Caco-2 (cell line): ENCODE measurements around the gene TAPBP. TPM values are rescaled to one million over a fixed set of nuclear protein-coding genes. Genes with fewer than 3 reads are reported as not detected.

Experiments
- BruUV-seq: library from RNA; stranded (reverse); fragments of 400-500 nt; replicated peaks from 2 replicates; lab custom pipeline; 2021; lab: Mats Ljungman, UMichigan
- CTCF ChIA-PET: fragments of 300-600 bp; sonication (Branson Sonifier 250); formaldehyde crosslinking; loops from one replicate; lab custom pipeline; 2022; ENCODE audit warnings: antibody characterized with exemption; lab: Charles Lee
- POLR2A ChIA-PET: fragments of 300-600 bp; sonication (Branson Sonifier 250); formaldehyde crosslinking; loops from one replicate; lab custom pipeline; 2022; ENCODE audit warnings: antibody characterized with exemption; lab: Charles Lee
- DNase-seq, 2 experiments: peaks; one replicate each; pipeline versions ENCODE4 v3.0.0 to v3.0.0-alpha.2; 2020 to 2022
- H3K27me3 ChIP-seq: replicated peaks from 2 replicates; pipeline ENCODE4 v1.6.0; 2011; ENCODE audit warnings: low read length; ENCODE audit not compliant: control insufficient read depth, insufficient read depth
- H3K36me3 ChIP-seq: 2 replicates; pipeline ENCODE4 v1.5.1; 2011; ENCODE audit warnings: low read length; ENCODE audit not compliant: control insufficient read depth, insufficient read depth
- H3K4me1 ChIP-seq: fragments of 250-450 bp; sonication (Bioruptor Pico); 2 replicates; pipeline ENCODE4 v1.5.1; 2020; ENCODE audit warnings: mild to moderate bottlenecking
- H3K4me3 ChIP-seq: 2 replicates; pipeline ENCODE4 v1.5.1; 2011; ENCODE audit warnings: low read depth, mild to moderate bottlenecking, control low read depth, low read length
- H3K9me3 ChIP-seq: fragments of 250-450 bp; sonication (Bioruptor Pico); 2 replicates; pipeline ENCODE4 v1.5.1; 2020; ENCODE audit warnings: mild to moderate bottlenecking, moderate library complexity
- H3K27ac Mint-ChIP-seq: one replicate; pipeline ENCODE4 v1.8.0; 2022; ENCODE audit warnings: mixed read lengths; ENCODE audit not compliant: unreplicated experiment
- H3K27me3 Mint-ChIP-seq: one replicate; pipeline ENCODE4 v1.8.0; 2022; ENCODE audit warnings: mixed read lengths; ENCODE audit not compliant: insufficient read depth, unreplicated experiment
- H3K36me3 Mint-ChIP-seq: one replicate; pipeline ENCODE4 v1.8.0; 2022; ENCODE audit warnings: mild to moderate bottlenecking, mixed read lengths; ENCODE audit not compliant: insufficient read depth, unreplicated experiment
- H3K4me1 Mint-ChIP-seq: one replicate; pipeline ENCODE4 v1.8.0; 2022; ENCODE audit warnings: low read depth, mixed read lengths; ENCODE audit not compliant: unreplicated experiment
- H3K4me3 Mint-ChIP-seq: one replicate; pipeline ENCODE4 v1.8.0; 2022; ENCODE audit warnings: mild to moderate bottlenecking, moderate library complexity, mixed read lengths; ENCODE audit not compliant: unreplicated experiment
- H3K9me3 Mint-ChIP-seq: one replicate; pipeline ENCODE4 v1.8.0; 2022; ENCODE audit warnings: mixed read lengths; ENCODE audit not compliant: unreplicated experiment
- CTCF ChIP-seq, 2 experiments: fragments of 200-600 bp in 1 of 2; IDR thresholded peaks; 1 replicate in 1 of 2; 2 replicates in 1 of 2; pipeline versions ENCODE4 v1.5.1 to v1.8.0; 2011 to 2022; ENCODE audit warnings: antibody characterized with exemption in 1 of 2, control low read depth in 1 of 2, inconsistent platforms in 1 of 2, low read depth in 1 of 2, low read length in 1 of 2, mild to moderate bottlenecking in 1 of 2, moderate library complexity in 1 of 2; ENCODE audit not compliant: insufficient read depth in 1 of 2, severe bottlenecking in 1 of 2, unreplicated experiment in 1 of 2
- intact Hi-C: fragments of 100-400 bp; cut with micrococcal nuclease; formaldehyde crosslinking; loops from one replicate; pipeline ENCODE4 v1.10.0; 2022; ENCODE audit not compliant: unreplicated experiment
- total RNA-seq: library from RNA; stranded (reverse); gene quantifications from 2 replicates; pipeline ENCODE4 v1.2.3, GENCODE V29; 2022

Gene TAPBP
- total RNA-seq, 1 experiment from 2014 or later: 36.7 TPM

- Histone ChIP-seq H3K36me3 (no peaks in the 10 kb centered on the region), H3K4me3 (no peak overlapping the region), H3K9me3 (no peaks in the 10 kb centered on the region), H3K4me1 (no peaks in the 10 kb centered on the region; the same call in 1 of the 2 replicates), H3K27me3 (no peaks in the 10 kb centered on the region)
- CTCF ChIA-PET: no interaction called here
- Mint-ChIP-seq H3K36me3 (no peaks in the 10 kb centered on the region), H3K4me1 (no peaks in the 10 kb centered on the region), H3K27me3 (no peaks in the 10 kb centered on the region), H3K4me3 (no peak overlapping the region), H3K9me3 (no peaks in the 10 kb centered on the region), H3K27ac (no peak overlapping the region)
- DNase-seq: no peak
- intact Hi-C loops: no loop called here
- no TSS peak for BruUV-seq
- POLR2A ChIA-PET: no interaction called here
- TF ChIP-seq CTCF (IDR thresholded peaks at IDR 0.05; ENCODE audit: insufficient read depth in 1 of 2, low read depth in 1 of 2, low read length in 1 of 2, severe bottlenecking in 1 of 2, unreplicated experiment in 1 of 2): no peak
Measured at GRCh38 chr6:33339193-33339592, 25.3 kb upstream of the TAPBP start.

DNA sequence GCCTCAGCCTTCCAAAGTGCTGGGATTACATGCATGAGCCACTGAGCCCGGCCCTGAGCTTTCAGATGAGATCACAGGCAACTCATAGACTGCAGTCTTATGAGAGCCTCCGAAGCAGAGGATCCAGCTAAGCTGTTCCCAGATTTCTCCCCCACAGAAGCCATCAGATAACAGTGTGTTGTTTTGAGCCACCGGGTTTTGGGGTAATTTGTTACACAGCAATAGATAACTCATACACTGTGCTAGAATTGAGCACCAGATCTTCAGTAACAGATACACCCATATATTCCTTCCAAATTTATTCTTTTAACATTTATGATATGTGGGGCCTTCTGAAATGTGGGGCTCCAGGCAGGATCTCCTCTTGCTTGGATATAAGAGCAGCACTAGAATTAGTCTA is 22.6 kb upstream of the TAPBP start:
- no peak overlapping the region for H3K4me3 Mint-ChIP-seq
- no peaks in the 10 kb centered on the region for H3K27me3 ChIP-seq
- intact Hi-C loops: no loop called here
- CTCF ChIA-PET: interaction anchor here (0.6 kb wide), 1 partner anchor 1102 kb away, joined by 4 read pairs; no protein-coding TSS in a partner anchor
- TF ChIP-seq CTCF (IDR thresholded peaks at IDR 0.05; ENCODE audit: insufficient read depth in 1 of 2, low read depth in 1 of 2, low read length in 1 of 2, severe bottlenecking in 1 of 2, unreplicated experiment in 1 of 2): no peak
- H3K36me3 Mint-ChIP-seq: peaks cover under 1% of the 10 kb centered on the region
- H3K9me3 ChIP-seq: no peaks in the 10 kb centered on the region
- POLR2A ChIA-PET: no interaction called here
- H3K4me1 Mint-ChIP-seq: no peaks in the 10 kb centered on the region
- H3K36me3 ChIP-seq: no peaks in the 10 kb centered on the region
- no peak overlapping the region for H3K27ac Mint-ChIP-seq
- no peaks in the 10 kb centered on the region for H3K9me3 Mint-ChIP-seq
- no peaks in the 10 kb centered on the region for H3K4me1 ChIP-seq
- no TSS peak for BruUV-seq
- H3K27me3 Mint-ChIP-seq: no peaks in the 10 kb centered on the region
- DNase-seq: no peak
- H3K4me3 ChIP-seq: no peak overlapping the region

DNA sequence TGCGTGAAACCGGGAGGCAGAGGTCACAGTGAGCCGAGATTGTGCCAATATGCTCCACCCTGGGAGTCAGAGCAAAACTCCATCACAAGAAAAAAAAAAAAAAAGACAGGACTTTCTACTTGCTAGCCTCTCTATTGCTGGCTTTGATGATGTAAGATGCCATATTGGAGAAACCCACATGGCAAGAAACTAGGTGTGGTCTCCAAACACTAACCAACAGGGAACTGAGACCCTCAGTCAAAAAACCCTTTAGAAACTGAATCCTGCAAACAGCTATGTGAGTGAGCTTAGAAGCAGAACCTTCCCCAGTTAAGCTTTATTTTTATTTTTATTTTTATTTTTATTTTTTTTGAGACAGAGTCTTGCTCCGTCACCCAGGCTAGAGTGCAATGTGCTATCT is 22.0 kb upstream of the TAPBP start:
- no peaks in the 10 kb centered on the region for H3K4me1 ChIP-seq
- no peak for TF ChIP-seq CTCF (IDR thresholded peaks at IDR 0.05; ENCODE audit: insufficient read depth in 1 of 2, low read depth in 1 of 2, low read length in 1 of 2, severe bottlenecking in 1 of 2, unreplicated experiment in 1 of 2)
- no peaks in the 10 kb centered on the region for H3K27me3 ChIP-seq
- Mint-ChIP-seq H3K27me3 (no peaks in the 10 kb centered on the region), H3K36me3 (peaks cover 5% of the 10 kb centered on the region), H3K27ac (no peak overlapping the region), H3K4me1 (no peaks in the 10 kb centered on the region), H3K9me3 (no peaks in the 10 kb centered on the region), H3K4me3 (no peak overlapping the region)
- no peaks in the 10 kb centered on the region for H3K36me3 ChIP-seq
- ChIA-PET POLR2A (no interaction called here), CTCF (interaction anchor here (0.6 kb wide), 1 partner anchor 1102 kb away, joined by 4 read pairs; no protein-coding TSS in a partner anchor)
- no peak overlapping the region for H3K4me3 ChIP-seq
- BruUV-seq: no TSS peak
- no peaks in the 10 kb centered on the region for H3K9me3 ChIP-seq
- DNase-seq: no peak
- intact Hi-C loops: no loop called here
